SK-N-SH (cell line): Measurements from ENCODE around the gene HOXB2. TPM values are rescaled to one million over a fixed set of nuclear protein-coding genes. Genes with fewer than 3 reads are reported as not detected.

Experiments
- CTCF ChIA-PET: fragments of 300-600, 350-600 bp; formaldehyde crosslinking; extraction: SDS; loops from one replicate; lab custom pipeline; 2021; lab: Yijun Ruan, JAX
- POLR2A ChIA-PET: fragments of 350-600 bp; sonication (Branson Sonifier 250); formaldehyde crosslinking; extraction: SDS; loops from one replicate; lab custom pipeline; 2020; ENCODE audit warnings: antibody characterized with exemption, inconsistent platforms; lab: Yijun Ruan, JAX
- DNase-seq: peaks from one replicate; pipeline ENCODE4 v3.0.0; 2012
- H2AFZ ChIP-seq: fragments of 200-600 bp; sonication (generic); 2 replicates; pipeline ENCODE4 v1.8.1; 2016; ENCODE audit warnings: antibody characterized with exemption, mild to moderate bottlenecking, low read depth
- H3F3A ChIP-seq: fragments of 200-600 bp; sonication (generic); replicated peaks from 2 replicates; pipeline ENCODE3; 2016; ENCODE audit warnings: antibody characterized with exemption, mild to moderate bottlenecking; ENCODE audit not compliant: insufficient read depth
- H3K27ac ChIP-seq, 2 experiments: fragments of 200-500 bp in 1 of 2; fragments of 200-600 bp in 1 of 2; sonication (Bioruptor generic) in 1 of 2; sonication (generic), shearing (Covaris generic) in 1 of 2; 2 replicates each; pipeline versions ENCODE4 v1.5.1 to v1.6.1; 2014 to 2016; ENCODE audit warnings: low read depth in 2 of 2, inconsistent platforms in 1 of 2, low read length in 1 of 2, mild to moderate bottlenecking in 1 of 2, mixed read lengths in 1 of 2
- H3K27me3 ChIP-seq: fragments of 200-600 bp; sonication (generic), shearing (Covaris generic); 2 replicates; pipeline ENCODE4 v1.6.1; 2016; ENCODE audit warnings: mixed run types; ENCODE audit not compliant: insufficient read depth
- H3K36me3 ChIP-seq, 2 experiments: fragments of 200-500 bp in 1 of 2; fragments of 200-600 bp in 1 of 2; sonication (Bioruptor generic) in 1 of 2; sonication (generic) in 1 of 2; replicated peaks in 1 of 2; 2 replicates each; pipeline versions ENCODE3 to v1.5.1; 2014 to 2016; ENCODE audit warnings: low read length in 1 of 2, mild to moderate bottlenecking in 1 of 2; ENCODE audit not compliant: insufficient read depth in 2 of 2, control insufficient read depth in 1 of 2
- H3K4me1 ChIP-seq, 2 experiments: fragments of 200-500 bp in 1 of 2; fragments of 200-600 bp in 1 of 2; sonication (Bioruptor generic) in 1 of 2; sonication (generic), shearing (Covaris generic) in 1 of 2; 2 replicates each; pipeline versions ENCODE4 v1.5.1 to v1.6.1; 2014 to 2016; ENCODE audit warnings: low read depth in 1 of 2, low read length in 1 of 2, mixed run types in 1 of 2; ENCODE audit not compliant: insufficient read depth in 2 of 2, control insufficient read depth in 1 of 2
- H3K4me2 ChIP-seq: fragments of 200-600 bp; sonication (generic), shearing (Covaris generic); 2 replicates; pipeline ENCODE4 v1.6.1; 2017; ENCODE audit warnings: mixed run types
- H3K4me3 ChIP-seq, 2 experiments: fragments of 200-500 bp in 1 of 2; fragments of 200-600 bp in 1 of 2; sonication (Bioruptor generic) in 1 of 2; sonication (generic), shearing (Covaris generic) in 1 of 2; 2 replicates each; pipeline versions ENCODE4 v1.5.1 to v1.8.1; 2014 to 2016; ENCODE audit warnings: low read depth in 2 of 2, inconsistent platforms in 1 of 2, low read length in 1 of 2, mild to moderate bottlenecking in 1 of 2, mixed read lengths in 1 of 2, moderate library complexity in 1 of 2
- H3K79me2 ChIP-seq: fragments of 200-600 bp; sonication (generic); 2 replicates; pipeline ENCODE4 v1.8.1; 2017; ENCODE audit warnings: mild to moderate bottlenecking; ENCODE audit not compliant: insufficient read depth
- H3K9ac ChIP-seq: fragments of 200-600 bp; sonication (generic); 2 replicates; pipeline ENCODE4 v1.6.1; 2017; ENCODE audit warnings: mixed run types
- H3K9me2 ChIP-seq: fragments of 200-600 bp; sonication (generic); 2 replicates; pipeline ENCODE4 v1.6.1; 2017; ENCODE audit warnings: mixed run types
- H3K9me3 ChIP-seq: fragments of 200-600 bp; sonication (generic); 2 replicates; pipeline ENCODE4 v1.6.1; 2017; ENCODE audit warnings: mixed run types, mild to moderate bottlenecking, moderate library complexity
- H4K20me1 ChIP-seq: fragments of 200-600 bp; sonication (generic); 2 replicates; pipeline ENCODE4 v1.6.1; 2017; ENCODE audit warnings: mild to moderate bottlenecking, mixed run types; ENCODE audit not compliant: insufficient read depth
- NRF1 ChIP-seq: IDR thresholded peaks from 2 replicates; pipeline ENCODE4 v1.6.1; 2012; ENCODE audit warnings: low read depth, mild to moderate bottlenecking, low read length
- POLR2AphosphoS5 ChIP-seq: IDR thresholded peaks from 2 replicates; pipeline ENCODE4 v1.6.1; 2012; ENCODE audit warnings: low read depth, low read length
- RFX5 ChIP-seq: IDR thresholded peaks from 2 replicates; pipeline ENCODE4 v1.6.1; 2012; ENCODE audit warnings: mild to moderate bottlenecking, improper control_type of control experiment, low read length
- SIN3A ChIP-seq: IDR thresholded peaks from 2 replicates; pipeline ENCODE4 v1.6.1; 2012; ENCODE audit warnings: low read depth, mild to moderate bottlenecking, low read length, moderate library complexity, borderline replicate concordance
- SMC3 ChIP-seq: IDR thresholded peaks from 2 replicates; pipeline ENCODE4 v1.6.1; 2012; ENCODE audit warnings: low read depth, low read length, improper control_type of control experiment
- TEAD4 ChIP-seq: IDR thresholded peaks from 2 replicates; pipeline ENCODE4 v1.4.0; 2012; ENCODE audit warnings: mild to moderate bottlenecking, borderline replicate concordance; ENCODE audit not compliant: insufficient read depth
- YY1 ChIP-seq: IDR thresholded peaks from 2 replicates; pipeline ENCODE4 v1.4.0; 2012; ENCODE audit warnings: low read depth, mild to moderate bottlenecking
- WGBS: methylation state at CpG from one replicate; pipeline ENCODE4 v1.1.6; 2017; ENCODE audit warnings: low lambda C conversion rate; 5-methylcytosine and 5-hydroxymethylcytosine counted together
- polyA plus RNA-seq, 3 experiments: library from polyadenylated mRNA; depleted of rRNA; stranded (reverse); fragments of >200 nt; gene quantifications; 2 replicates each; pipeline ENCODE4 v1.2.3, GENCODE V29; 2012
- TF ChIP-seq, protein P1 (sequence below): IDR thresholded peaks from 2 replicates; pipeline ENCODE4; 2012
- TF ChIP-seq, protein P2 (sequence below): IDR thresholded peaks from 2 replicates; pipeline ENCODE4 v1.4.0; 2012; ENCODE audit warnings: low read depth, borderline replicate concordance
- TF ChIP-seq, protein P3 (sequence below): IDR thresholded peaks from 2 replicates; pipeline ENCODE4 v1.4.0; 2012; ENCODE audit warnings: low read depth
- TF ChIP-seq, protein P4 (sequence below): IDR thresholded peaks from 2 replicates; pipeline ENCODE4 v1.4.0; 2012; ENCODE audit warnings: low read depth, borderline replicate concordance

The HOXB2 gene
- polyA plus RNA-seq, 1 of the 3 experiments (the other 2 are of a cell fraction), result 1.9 TPM

DNA sequence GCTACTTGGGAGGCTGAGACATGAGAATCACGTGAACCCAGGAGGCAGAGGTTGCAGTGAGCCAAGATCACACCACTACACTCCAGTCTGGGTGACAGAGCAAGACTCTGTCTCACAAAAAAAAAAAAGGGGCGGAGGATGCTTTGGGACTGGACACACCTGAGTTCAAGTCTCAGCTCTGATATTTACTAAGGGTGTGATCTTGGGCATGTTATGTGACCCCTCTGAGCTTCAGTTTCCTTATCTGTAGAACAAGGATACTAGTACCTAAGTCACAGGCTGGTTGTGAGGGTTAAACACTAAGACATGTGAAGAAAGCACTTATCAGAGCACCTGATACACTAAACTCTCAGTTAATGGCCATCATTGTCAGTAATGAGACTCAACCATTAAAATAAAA lies 40.0 kb downstream of the HOXB2 start:
- H3K27me3 ChIP-seq, result peaks cover 72% of the 10 kb centered on the region
- no peaks in the 10 kb centered on the region for H3K9me2 ChIP-seq
- no peaks in the 10 kb centered on the region for H3F3A ChIP-seq
- no peaks in the 10 kb centered on the region for H3K4me1 ChIP-seq
- no peak overlapping the region for H3K4me2 ChIP-seq
- no peak overlapping the region; a peak in 1 of 4 replicates for H3K27ac ChIP-seq
- ChIA-PET POLR2A (no interaction called here), CTCF (interaction anchor here (0.6 to 1.4 kb wide), 2 partner anchors 12 to 473 kb away, joined by 3 to 7 read pairs; no protein-coding TSS in a partner anchor)
- WGBS, result 36% methylated on average over 2 of the region's 2 CpGs
- H3K79me2 ChIP-seq, result no peaks in the 10 kb centered on the region
- no peak for TF ChIP-seq YY1
- no peak for TF ChIP-seq TEAD4
- TF ChIP-seq POLR2AphosphoS5, result no peak
- no peaks in the 10 kb centered on the region for H3K36me3 ChIP-seq
- H3K9ac ChIP-seq, result no peak overlapping the region
- no peak overlapping the region for H2AFZ ChIP-seq
- DNase-seq, result no peak
- no peaks in the 10 kb centered on the region for H4K20me1 ChIP-seq
- H3K9me3 ChIP-seq, result no peaks in the 10 kb centered on the region
- no peak overlapping the region for H3K4me3 ChIP-seq

DNA sequence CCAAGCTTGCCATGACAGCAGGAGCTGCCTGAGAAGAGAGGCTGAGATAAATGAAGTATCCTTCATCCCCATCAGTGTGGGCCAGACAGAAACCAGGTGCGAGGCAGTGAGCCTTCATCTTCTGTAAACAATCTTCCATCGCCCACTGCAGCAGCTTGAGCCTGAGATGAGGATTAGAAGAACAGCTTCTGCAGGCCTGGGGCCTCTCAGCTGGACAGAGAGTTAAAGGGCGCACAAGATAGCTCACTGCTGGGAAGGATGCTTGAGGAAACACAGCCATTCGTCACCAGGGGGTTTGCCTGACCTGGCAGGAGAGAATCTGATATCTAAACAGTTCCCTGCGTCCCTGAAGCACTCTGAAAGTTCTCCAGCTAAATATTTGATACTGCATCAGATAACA lies 41.2 kb downstream of the HOXB2 start:
- Histone ChIP-seq H3F3A (no peaks in the 10 kb centered on the region), H2AFZ (no peak overlapping the region), H3K27ac (no peak overlapping the region), H3K4me2 (no peak overlapping the region), H3K9me2 (no peaks in the 10 kb centered on the region), H3K36me3 (no peaks in the 10 kb centered on the region), H3K9ac (no peak overlapping the region), H3K27me3 (peaks cover 63% of the 10 kb centered on the region), H3K4me3 (no peak overlapping the region), H3K9me3 (no peaks in the 10 kb centered on the region), H3K79me2 (no peaks in the 10 kb centered on the region), H3K4me1 (no peaks in the 10 kb centered on the region), H4K20me1 (no peaks in the 10 kb centered on the region)
- no peak for DNase-seq
- 26% methylated on average over 5 of the region's 5 CpGs for WGBS
- CTCF ChIA-PET, result interaction anchor here (1.3 to 1.6 kb wide), 3 partner anchors 11 to 47 kb away, joined by 3 to 7 read pairs (median 3); no protein-coding TSS in a partner anchor
- TF ChIP-seq, protein P1, sequence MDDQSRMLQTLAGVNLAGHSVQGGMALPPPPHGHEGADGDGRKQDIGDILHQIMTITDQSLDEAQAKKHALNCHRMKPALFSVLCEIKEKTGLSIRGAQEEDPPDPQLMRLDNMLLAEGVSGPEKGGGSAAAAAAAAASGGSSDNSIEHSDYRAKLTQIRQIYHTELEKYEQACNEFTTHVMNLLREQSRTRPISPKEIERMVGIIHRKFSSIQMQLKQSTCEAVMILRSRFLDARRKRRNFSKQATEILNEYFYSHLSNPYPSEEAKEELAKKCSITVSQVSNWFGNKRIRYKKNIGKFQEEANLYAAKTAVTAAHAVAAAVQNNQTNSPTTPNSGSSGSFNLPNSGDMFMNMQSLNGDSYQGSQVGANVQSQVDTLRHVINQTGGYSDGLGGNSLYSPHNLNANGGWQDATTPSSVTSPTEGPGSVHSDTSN, result peak; percentile 29
- no peak for TF ChIP-seq NRF1
- TF ChIP-seq, protein P2, sequence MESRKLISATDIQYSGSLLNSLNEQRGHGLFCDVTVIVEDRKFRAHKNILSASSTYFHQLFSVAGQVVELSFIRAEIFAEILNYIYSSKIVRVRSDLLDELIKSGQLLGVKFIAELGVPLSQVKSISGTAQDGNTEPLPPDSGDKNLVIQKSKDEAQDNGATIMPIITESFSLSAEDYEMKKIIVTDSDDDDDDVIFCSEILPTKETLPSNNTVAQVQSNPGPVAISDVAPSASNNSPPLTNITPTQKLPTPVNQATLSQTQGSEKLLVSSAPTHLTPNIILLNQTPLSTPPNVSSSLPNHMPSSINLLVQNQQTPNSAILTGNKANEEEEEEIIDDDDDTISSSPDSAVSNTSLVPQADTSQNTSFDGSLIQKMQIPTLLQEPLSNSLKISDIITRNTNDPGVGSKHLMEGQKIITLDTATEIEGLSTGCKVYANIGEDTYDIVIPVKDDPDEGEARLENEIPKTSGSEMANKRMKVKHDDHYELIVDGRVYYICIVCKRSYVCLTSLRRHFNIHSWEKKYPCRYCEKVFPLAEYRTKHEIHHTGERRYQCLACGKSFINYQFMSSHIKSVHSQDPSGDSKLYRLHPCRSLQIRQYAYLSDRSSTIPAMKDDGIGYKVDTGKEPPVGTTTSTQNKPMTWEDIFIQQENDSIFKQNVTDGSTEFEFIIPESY, result no peak
- TF ChIP-seq, protein P3, sequence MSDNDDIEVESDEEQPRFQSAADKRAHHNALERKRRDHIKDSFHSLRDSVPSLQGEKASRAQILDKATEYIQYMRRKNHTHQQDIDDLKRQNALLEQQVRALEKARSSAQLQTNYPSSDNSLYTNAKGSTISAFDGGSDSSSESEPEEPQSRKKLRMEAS, result no peak
- POLR2A ChIA-PET, result no interaction called here

DNA sequence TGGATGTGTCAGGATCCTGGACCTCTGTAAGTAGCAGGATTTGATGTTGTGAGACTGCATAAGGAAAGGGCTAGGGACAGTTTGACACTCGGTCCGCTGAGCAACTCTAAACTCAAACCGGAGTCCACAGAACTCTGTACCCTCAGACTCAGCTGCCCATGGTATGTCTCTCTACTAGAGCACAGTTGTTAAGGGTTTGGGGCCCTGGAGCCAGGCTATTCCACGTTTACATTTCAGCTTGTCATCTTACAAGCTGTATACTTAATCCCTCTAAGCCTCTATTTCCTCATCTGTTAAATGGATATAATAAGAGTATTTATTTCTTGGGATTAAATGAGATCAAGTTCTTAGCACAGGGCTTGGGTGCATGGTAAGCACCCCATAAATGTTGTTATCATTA lies 42.0 kb downstream of the HOXB2 start:
- Histone ChIP-seq H3K79me2 (no peaks in the 10 kb centered on the region), H3K4me1 (no peaks in the 10 kb centered on the region), H3K4me2 (no peak overlapping the region), H2AFZ (no peak overlapping the region), H4K20me1 (no peaks in the 10 kb centered on the region), H3K9me2 (no peaks in the 10 kb centered on the region), H3K36me3 (no peaks in the 10 kb centered on the region), H3K27ac (no peak overlapping the region), H3F3A (no peaks in the 10 kb centered on the region), H3K27me3 (peaks cover 63% of the 10 kb centered on the region), H3K9ac (no peak overlapping the region), H3K9me3 (no peaks in the 10 kb centered on the region), H3K4me3 (no peak overlapping the region)
- 31% methylated on average over 4 of the region's 4 CpGs for WGBS
- no peak for DNase-seq
- POLR2A ChIA-PET, result no interaction called here
- CTCF ChIA-PET, result interaction anchor here (1.3 to 1.6 kb wide), 3 partner anchors 13 to 46 kb away, joined by 3 read pairs; no protein-coding TSS in a partner anchor
- no peak for TF ChIP-seq RFX5
- TF ChIP-seq, protein P4, sequence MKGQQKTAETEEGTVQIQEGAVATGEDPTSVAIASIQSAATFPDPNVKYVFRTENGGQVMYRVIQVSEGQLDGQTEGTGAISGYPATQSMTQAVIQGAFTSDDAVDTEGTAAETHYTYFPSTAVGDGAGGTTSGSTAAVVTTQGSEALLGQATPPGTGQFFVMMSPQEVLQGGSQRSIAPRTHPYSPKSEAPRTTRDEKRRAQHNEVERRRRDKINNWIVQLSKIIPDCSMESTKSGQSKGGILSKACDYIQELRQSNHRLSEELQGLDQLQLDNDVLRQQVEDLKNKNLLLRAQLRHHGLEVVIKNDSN, result no peak
- TF ChIP-seq, protein P2, result no peak
- TF ChIP-seq SIN3A, result no peak
- TF ChIP-seq SMC3, result no peak
